Measurements from ENCODE around the gene GPANK1. TPM values are rescaled to one million over a fixed set of nuclear protein-coding genes. Genes with fewer than 3 reads are reported as not detected.
A peak's percentile ranks its signal among the peaks of the same experiment; 100 is the strongest.

Gene GPANK1
- total and polyA plus RNA-seq, 9 of the 15 experiments (the other 6 are each of a cell fraction or from before 2014, with no cell fraction given), result 32.2 to 111 (median 46.3) TPM

DNA sequence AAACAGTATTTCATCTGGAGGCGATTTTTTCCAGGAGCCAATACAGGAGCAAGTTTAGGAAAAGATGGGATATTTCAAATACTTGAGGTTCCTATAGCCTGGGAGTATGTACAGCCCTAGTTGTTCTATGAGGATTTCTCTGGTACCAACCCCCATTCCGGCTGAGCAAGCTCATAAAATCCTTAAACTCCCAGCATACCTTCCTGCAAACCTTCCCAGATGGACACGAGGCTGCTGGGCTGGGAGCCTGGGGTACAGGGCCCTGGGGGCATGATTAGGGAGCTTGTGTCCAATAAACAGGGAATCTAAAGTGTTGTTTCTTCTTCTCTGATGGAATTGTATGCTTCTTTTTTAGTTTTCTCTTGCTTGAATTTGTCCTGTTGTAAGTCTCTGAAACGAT lies 42.8 kb downstream of the GPANK1 start:
- CTCF ChIA-PET (ENCODE audit: low intra/inter-chr PET ratio), result no interaction called here
- WGBS (ENCODE audit: insufficient coverage, low coverage, missing lambda C conversion rate), result 1% methylated on average over 4 of the region's 4 CpGs
- H3K9ac ChIP-seq (ENCODE audit: insufficient read depth in 1 of 2, low read depth in 2 of 2, low read length in 2 of 2), result peak overlapping the region; percentile 98 to 99
- TF ChIP-seq ZKSCAN3 (CRISPR knock-in tag; IDR thresholded peaks at IDR 0.05), result no peak
- TF ChIP-seq ZNF644 (tag; IDR thresholded peaks at IDR 0.05; ENCODE audit: low read depth), result no peak
- TF ChIP-seq SMARCA5 (IDR thresholded peaks at IDR 0.05), result no peak
- no peak for TF ChIP-seq ERF (CRISPR knock-in tag; IDR thresholded peaks at IDR 0.05)
- TF ChIP-seq ZNF316 (IDR thresholded peaks at IDR 0.05), result no peak
- TF ChIP-seq MYBL2 (IDR thresholded peaks at IDR 0.05; ENCODE audit: low read depth), result no peak
- no peak for TF ChIP-seq MYBL2 (CRISPR knock-in tag; IDR thresholded peaks at IDR 0.05; ENCODE audit: borderline replicate concordance)
- no peak for TF ChIP-seq ZBTB8A (IDR thresholded peaks at IDR 0.05; ENCODE audit: partially characterized antibody)
- TF ChIP-seq, protein P1, sequence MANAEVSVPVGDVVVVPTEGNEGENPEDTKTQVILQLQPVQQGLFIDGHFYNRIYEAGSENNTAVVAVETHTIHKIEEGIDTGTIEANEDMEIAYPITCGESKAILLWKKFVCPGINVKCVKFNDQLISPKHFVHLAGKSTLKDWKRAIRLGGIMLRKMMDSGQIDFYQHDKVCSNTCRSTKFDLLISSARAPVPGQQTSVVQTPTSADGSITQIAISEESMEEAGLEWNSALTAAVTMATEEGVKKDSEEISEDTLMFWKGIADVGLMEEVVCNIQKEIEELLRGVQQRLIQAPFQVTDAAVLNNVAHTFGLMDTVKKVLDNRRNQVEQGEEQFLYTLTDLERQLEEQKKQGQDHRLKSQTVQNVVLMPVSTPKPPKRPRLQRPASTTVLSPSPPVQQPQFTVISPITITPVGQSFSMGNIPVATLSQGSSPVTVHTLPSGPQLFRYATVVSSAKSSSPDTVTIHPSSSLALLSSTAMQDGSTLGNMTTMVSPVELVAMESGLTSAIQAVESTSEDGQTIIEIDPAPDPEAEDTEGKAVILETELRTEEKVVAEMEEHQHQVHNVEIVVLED (CRISPR knock-in tag; IDR thresholded peaks at IDR 0.05), result no peak
- no peak for TF ChIP-seq RBM34 (IDR thresholded peaks at IDR 0.05; ENCODE audit: borderline replicate concordance, insufficient read depth, low read length)
- H4K20me1 ChIP-seq (replicated peaks; ENCODE audit: control insufficient read depth, insufficient read depth, low read length), result peaks cover 22% of the 10 kb centered on the region; the same call in 1 of the 2 replicates
- FAIRE-seq (no peak), DNase-seq (ENCODE audit: extremely low read depth in 1 of 4, low spot score in 3 of 4) (no peak), ATAC-seq (no peak)
- H3K4me1 ChIP-seq (replicated peaks in 1 of 2; ENCODE audit: control insufficient read depth in 2 of 2, insufficient read depth in 2 of 2, low read length in 2 of 2), result peaks cover 13 to 25% of the 10 kb centered on the region in 2 experiments
- BruUV-seq (replicated peaks), result no TSS peak
- in situ Hi-C loops (cut with MboI) (no loop called here), intact Hi-C loops (cut with micrococcal nuclease) (no loop called here)
- no peaks in the 10 kb centered on the region for H3K9me3 ChIP-seq (replicated peaks; ENCODE audit: control insufficient read depth, insufficient read depth, low read depth, low read length)
- H3K79me2 ChIP-seq (ENCODE audit: control insufficient read depth, insufficient read depth, low read length), result peaks cover 62% of the 10 kb centered on the region
- H3K36me3 ChIP-seq (ENCODE audit: control insufficient read depth, insufficient read depth, low read length), result peaks cover 61% of the 10 kb centered on the region
- peak overlapping the region; percentile 99 for H3K4me2 ChIP-seq (ENCODE audit: insufficient read depth, low read length)
- H3K9me1 ChIP-seq (ENCODE audit: control insufficient read depth, insufficient read depth, low read length), result peaks cover 12% of the 10 kb centered on the region
- POLR2A ChIA-PET, result interaction anchor here (0.6 to 12.4 kb wide), 21 partner anchors 9 to 1350 kb away, joined by 3 to 274 read pairs (median 4); partner anchors contain the start of genes APOM, BAG6, C6orf47 and DDX39B
- peak overlapping the region; percentile 96 for H3K4me3 ChIP-seq
- no peaks in the 10 kb centered on the region for H3K27me3 ChIP-seq (ENCODE audit: control insufficient read depth in 2 of 2, insufficient read depth in 2 of 2, low read length in 2 of 2)
- no peak overlapping the region for H2AFZ ChIP-seq (ENCODE audit: low read depth, low read length)
- peak overlapping the region; percentile 98 for H3K27ac ChIP-seq (ENCODE audit: extremely low read depth, low read depth, low read length)
